Endothelial cell (in vitro differentiated cells): ENCODE data around the gene CACNA2D3. TPM values are rescaled to one million over a fixed set of nuclear protein-coding genes. Genes with fewer than 3 reads are reported as not detected.

ENCODE experiments used
- DNase-seq: peaks from one replicate; pipeline ENCODE4 v3.0.0; 2021; ENCODE audit warnings: low spot score
- H3K27ac Mint-ChIP-seq: one replicate; pipeline ENCODE4 v1.8.0; 2021; ENCODE audit warnings: mixed read lengths, inconsistent platforms; ENCODE audit not compliant: unreplicated experiment
- H3K27me3 Mint-ChIP-seq: one replicate; pipeline ENCODE4 v1.8.0; 2021; ENCODE audit warnings: mild to moderate bottlenecking, moderate library complexity, mixed read lengths, inconsistent platforms; ENCODE audit not compliant: unreplicated experiment
- H3K36me3 Mint-ChIP-seq: one replicate; pipeline ENCODE4 v1.8.0; 2021; ENCODE audit warnings: mild to moderate bottlenecking, low read depth, mixed read lengths, inconsistent platforms; ENCODE audit not compliant: unreplicated experiment
- H3K4me1 Mint-ChIP-seq: one replicate; pipeline ENCODE4 v1.8.0; 2021; ENCODE audit warnings: mild to moderate bottlenecking, mixed read lengths, inconsistent platforms; ENCODE audit not compliant: unreplicated experiment
- H3K4me3 Mint-ChIP-seq: one replicate; pipeline ENCODE4 v1.8.0; 2021; ENCODE audit warnings: mild to moderate bottlenecking, mixed read lengths, inconsistent platforms; ENCODE audit not compliant: unreplicated experiment
- H3K9me3 Mint-ChIP-seq: one replicate; pipeline ENCODE4 v1.8.0; 2021; ENCODE audit warnings: mixed read lengths, inconsistent platforms; ENCODE audit not compliant: unreplicated experiment
- CTCF ChIP-seq: fragments of 200-600 bp; sonication (generic); IDR thresholded peaks from one replicate; pipeline ENCODE4 v1.5.0; 2021; ENCODE audit warnings: antibody characterized with exemption; ENCODE audit not compliant: unreplicated experiment
- total RNA-seq: library from RNA; stranded (reverse); fragmentation: NEBNext Ultra II Directional; extraction: Animal tissue kit (Norgen Biotek cat#: 25700); gene quantifications from one replicate; pipeline ENCODE4 v1.2.1, GENCODE V29; 2021; ENCODE audit not compliant: unreplicated experiment

CACNA2D3 gene
- total RNA-seq, 1 donor from 2014 or later: 0.46 TPM

- H3K4me3 Mint-ChIP-seq: no peak overlapping the region
- H3K27ac Mint-ChIP-seq: no peak overlapping the region
- H3K9me3 Mint-ChIP-seq: no peaks in the 10 kb centered on the region
- H3K36me3 Mint-ChIP-seq: no peaks in the 10 kb centered on the region
- no peak for TF ChIP-seq CTCF
- DNase-seq: no peak
- no peaks in the 10 kb centered on the region for H3K27me3 Mint-ChIP-seq
- no peaks in the 10 kb centered on the region for H3K4me1 Mint-ChIP-seq
These were observed 691.9 kb downstream of the CACNA2D3 start for GRCh38 chr3:54814224-54814623.

GRCh38 chr3:54817628-54818027, 695.3 kb downstream of the CACNA2D3 start:
- Mint-ChIP-seq H3K4me3 (no peak overlapping the region), H3K9me3 (no peaks in the 10 kb centered on the region), H3K27ac (no peak overlapping the region), H3K36me3 (no peaks in the 10 kb centered on the region), H3K4me1 (peaks cover 3% of the 10 kb centered on the region), H3K27me3 (no peaks in the 10 kb centered on the region)
- no peak for TF ChIP-seq CTCF
- DNase-seq: no peak

GRCh38 chr3:54818486-54818885, 696.1 kb downstream of the CACNA2D3 start:
- no peak for TF ChIP-seq CTCF
- no peaks in the 10 kb centered on the region for H3K27me3 Mint-ChIP-seq
- no peak for DNase-seq
- no peaks in the 10 kb centered on the region for H3K9me3 Mint-ChIP-seq
- H3K4me1 Mint-ChIP-seq: peaks cover 3% of the 10 kb centered on the region
- H3K27ac Mint-ChIP-seq: no peak overlapping the region
- no peak overlapping the region for H3K4me3 Mint-ChIP-seq
- H3K36me3 Mint-ChIP-seq: no peaks in the 10 kb centered on the region

GRCh38 chr3:54818942-54819341, 696.6 kb downstream of the CACNA2D3 start:
- H3K4me1 Mint-ChIP-seq: peaks cover 3% of the 10 kb centered on the region
- no peaks in the 10 kb centered on the region for H3K27me3 Mint-ChIP-seq
- H3K27ac Mint-ChIP-seq: no peak overlapping the region
- H3K9me3 Mint-ChIP-seq: no peaks in the 10 kb centered on the region
- H3K4me3 Mint-ChIP-seq: no peak overlapping the region
- DNase-seq: no peak
- TF ChIP-seq CTCF: no peak
- H3K36me3 Mint-ChIP-seq: no peaks in the 10 kb centered on the region

- no peak for TF ChIP-seq CTCF
- no peak for DNase-seq
- Mint-ChIP-seq H3K27me3 (no peaks in the 10 kb centered on the region), H3K36me3 (no peaks in the 10 kb centered on the region), H3K4me3 (no peak overlapping the region), H3K27ac (no peak overlapping the region), H3K4me1 (peaks cover 3% of the 10 kb centered on the region), H3K9me3 (no peaks in the 10 kb centered on the region)
These were observed 697.6 kb downstream of the CACNA2D3 start for GRCh38 chr3:54819946-54820345.
